Activated CD4-positive, alpha-beta T cell treated with anti-CD3 and anti-CD28 coated beads, Interleukin-2, amount 10 ng/mL, durations not matched to agents 7 days and 5 days (primary cell): ENCODE data around the gene ACOXL. TPM values are rescaled to one million over a fixed set of nuclear protein-coding genes. Genes with fewer than 3 reads are reported as not detected.
"Not testable (repeated sequence)": the region's sequence is repeated elsewhere in the genome, so short reads cannot be mapped to it uniquely, and the experiment has no call there.

Experiments used
- CTCF ChIA-PET: fragments of 350-600 bp; sonication (Branson Sonifier 250); formaldehyde crosslinking; loops from one replicate; lab custom pipeline; 2021; ENCODE audit warnings: antibody characterized with exemption; lab: Charles Lee
- POLR2A ChIA-PET: fragments of 350-600 bp; sonication (Branson Sonifier 250); formaldehyde crosslinking; loops from one replicate; lab custom pipeline; 2021; ENCODE audit warnings: antibody characterized with exemption; lab: Charles Lee
- DNase-seq: peaks from one replicate; pipeline ENCODE4 v3.0.0-alpha.2; 2020
- H3K27ac Mint-ChIP-seq: one replicate; pipeline ENCODE4 v1.8.0; 2021; ENCODE audit warnings: mild to moderate bottlenecking, moderate library complexity, mixed read lengths
- H3K27me3 Mint-ChIP-seq: one replicate; pipeline ENCODE4 v1.8.0; 2021; ENCODE audit warnings: mixed read lengths
- H3K36me3 Mint-ChIP-seq: one replicate; pipeline ENCODE4 v1.8.0; 2021; ENCODE audit warnings: low read depth, mixed read lengths
- H3K4me1 Mint-ChIP-seq: one replicate; pipeline ENCODE4 v1.8.0; 2021; ENCODE audit warnings: mixed read lengths
- H3K4me3 Mint-ChIP-seq: one replicate; pipeline ENCODE4 v1.8.0; 2021; ENCODE audit warnings: mild to moderate bottlenecking, moderate library complexity, mixed read lengths
- H3K9me3 Mint-ChIP-seq: one replicate; pipeline ENCODE4 v1.8.0; 2021; ENCODE audit warnings: mixed read lengths
- total RNA-seq, 2 experiments: library from RNA; stranded (reverse); gene quantifications; one replicate each; pipeline ENCODE4 v1.2.3, GENCODE V29; 2021

The ACOXL gene
- total RNA-seq, 2 experiments from 2014 or later, result 0.15 TPM; not detected in 1

- Mint-ChIP-seq H3K27me3 (peaks cover 20% of the 10 kb centered on the region), H3K36me3 (no peaks in the 10 kb centered on the region), H3K4me3 (no peak overlapping the region), H3K9me3 (no peaks in the 10 kb centered on the region), H3K4me1 (no peaks in the 10 kb centered on the region), H3K27ac (no peak overlapping the region)
- DNase-seq, result no peak
- CTCF ChIA-PET, result no interaction called here
- POLR2A ChIA-PET, result interaction anchor here (0.6 kb wide), 1 partner anchor 956 kb away, joined by 6 read pairs; no protein-coding TSS in a partner anchor
Observed at GRCh38 chr2:110955045-110955444, 222.7 kb downstream of the ACOXL start.

DNA sequence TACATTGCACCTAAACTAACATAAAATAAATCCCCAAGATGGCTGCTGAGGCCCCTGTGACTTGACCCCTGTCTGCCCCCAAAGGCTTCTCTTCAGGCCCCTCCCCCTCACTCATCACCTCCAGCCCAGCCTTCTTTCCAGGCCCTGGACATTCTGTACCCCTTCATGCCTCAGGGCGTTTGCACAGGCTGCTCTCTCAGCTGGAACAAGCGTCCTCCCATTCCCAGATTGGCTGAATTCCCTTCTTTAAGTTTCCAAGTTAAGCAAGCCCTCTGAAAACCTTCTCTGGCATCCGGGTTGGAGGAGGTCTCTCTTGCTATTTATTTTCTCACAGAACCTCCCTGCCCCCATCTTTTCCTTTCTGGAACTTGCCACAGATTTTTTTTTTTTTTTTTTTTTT lies 223.2 kb downstream of the ACOXL start:
- Mint-ChIP-seq H3K4me3 (no peak overlapping the region), H3K36me3 (no peaks in the 10 kb centered on the region), H3K27ac (no peak overlapping the region), H3K9me3 (no peaks in the 10 kb centered on the region), H3K27me3 (peaks cover 20% of the 10 kb centered on the region), H3K4me1 (no peaks in the 10 kb centered on the region)
- no peak for DNase-seq
- ChIA-PET CTCF (no interaction called here), POLR2A (interaction anchor here (0.6 kb wide), 1 partner anchor 955 kb away, joined by 6 read pairs; no protein-coding TSS in a partner anchor)

DNA sequence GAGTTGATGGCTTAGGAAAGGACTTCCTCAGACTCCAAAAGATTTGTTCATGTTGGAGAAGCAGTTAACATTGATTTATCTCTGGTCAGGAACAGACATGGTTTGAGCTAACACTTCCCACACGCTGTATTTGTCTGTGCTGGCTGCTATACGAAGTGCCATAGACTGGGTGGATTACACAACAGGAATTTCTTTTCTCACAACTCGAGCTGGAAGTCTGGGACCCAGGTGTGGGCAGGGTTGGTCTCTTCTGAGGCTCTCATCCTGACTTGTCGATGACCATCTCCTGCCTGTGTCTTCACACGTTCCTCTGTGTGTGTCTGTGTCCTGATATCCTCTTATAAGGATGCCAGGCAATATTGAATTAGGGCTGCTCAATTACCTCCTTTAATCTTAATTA lies 224.9 kb downstream of the ACOXL start:
- no peaks in the 10 kb centered on the region for H3K36me3 Mint-ChIP-seq
- no peak for DNase-seq
- POLR2A ChIA-PET, result no interaction called here
- no peak overlapping the region for H3K4me3 Mint-ChIP-seq
- peaks cover 18% of the 10 kb centered on the region for H3K27me3 Mint-ChIP-seq
- H3K27ac Mint-ChIP-seq, result no peak overlapping the region
- no peaks in the 10 kb centered on the region for H3K9me3 Mint-ChIP-seq
- CTCF ChIA-PET, result no interaction called here
- H3K4me1 Mint-ChIP-seq, result no peaks in the 10 kb centered on the region

DNA sequence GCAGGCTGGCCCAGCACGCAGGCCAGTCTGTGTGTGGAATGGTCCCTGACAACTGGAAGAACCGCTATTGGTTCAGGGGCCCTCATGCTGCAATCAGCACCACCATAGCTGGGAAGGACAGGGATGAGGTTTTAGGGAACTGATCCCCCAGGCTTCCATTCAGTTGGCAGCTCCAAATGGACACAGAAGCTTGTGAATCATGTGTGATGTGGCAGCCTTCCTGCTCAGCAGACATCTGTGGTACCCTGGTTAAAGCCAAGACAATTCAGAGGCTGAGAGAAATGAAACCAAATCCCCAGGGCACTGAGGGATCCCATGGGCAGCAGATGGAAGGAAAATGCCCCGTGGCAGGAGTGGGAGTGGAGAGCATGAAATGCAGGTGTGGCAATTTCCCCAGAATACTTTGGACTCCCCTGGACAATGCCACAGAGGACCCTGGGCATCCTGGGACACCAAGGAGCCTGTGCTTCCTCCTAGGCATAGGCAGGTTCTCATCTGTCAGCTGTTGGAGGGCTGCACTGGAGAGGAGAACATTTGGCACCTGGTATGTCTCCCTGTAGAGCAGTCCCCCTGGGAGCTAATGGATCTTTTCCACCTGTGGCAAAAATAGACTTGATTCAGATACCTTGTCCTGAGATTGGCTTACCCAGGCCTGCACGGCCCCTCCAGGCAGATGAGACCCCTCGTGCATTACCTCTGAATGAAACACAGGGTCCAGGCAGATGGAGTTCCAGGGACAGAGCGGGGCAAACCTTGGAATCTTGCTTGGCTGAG lies 226.2 kb downstream of the ACOXL start:
- ChIA-PET CTCF (interaction anchor here (0.6 kb wide), 1 partner anchor 90 kb away, joined by 3 read pairs; no protein-coding TSS in a partner anchor), POLR2A (no interaction called here)
- Mint-ChIP-seq H3K27me3 (peaks cover 20% of the 10 kb centered on the region), H3K4me1 (no peaks in the 10 kb centered on the region), H3K9me3 (no peaks in the 10 kb centered on the region), H3K36me3 (no peaks in the 10 kb centered on the region), H3K4me3 (no peak overlapping the region), H3K27ac (no peak overlapping the region)
- no peak for DNase-seq

GRCh38 chr2:110959198-110959597 lies 226.8 kb downstream of the ACOXL start:
- no peaks in the 10 kb centered on the region for H3K9me3 Mint-ChIP-seq
- no peak overlapping the region for H3K4me3 Mint-ChIP-seq
- no peaks in the 10 kb centered on the region for H3K4me1 Mint-ChIP-seq
- DNase-seq, result no peak
- ChIA-PET POLR2A (no interaction called here), CTCF (no interaction called here)
- no peaks in the 10 kb centered on the region for H3K36me3 Mint-ChIP-seq
- H3K27ac Mint-ChIP-seq, result no peak overlapping the region
- peaks cover 22% of the 10 kb centered on the region for H3K27me3 Mint-ChIP-seq

- H3K9me3 Mint-ChIP-seq, result no peaks in the 10 kb centered on the region
- no peaks in the 10 kb centered on the region for H3K4me1 Mint-ChIP-seq
- no peak overlapping the region for H3K4me3 Mint-ChIP-seq
- peaks cover 22% of the 10 kb centered on the region for H3K27me3 Mint-ChIP-seq
- no peak for DNase-seq
- H3K27ac Mint-ChIP-seq, result no peak overlapping the region
- H3K36me3 Mint-ChIP-seq, result no peaks in the 10 kb centered on the region
- ChIA-PET CTCF (no interaction called here), POLR2A (no interaction called here)
Observed at GRCh38 chr2:110960281-110960680, 227.9 kb downstream of the ACOXL start.

GRCh38 chr2:110960954-110961353 lies 228.6 kb downstream of the ACOXL start:
- Mint-ChIP-seq H3K27me3 (peaks cover 22% of the 10 kb centered on the region), H3K9me3 (no peaks in the 10 kb centered on the region), H3K36me3 (no peaks in the 10 kb centered on the region), H3K4me3 (no peak overlapping the region), H3K27ac (no peak overlapping the region), H3K4me1 (no peaks in the 10 kb centered on the region)
- DNase-seq, result no peak
- POLR2A ChIA-PET, result no interaction called here
- CTCF ChIA-PET, result no interaction called here

GRCh38 chr2:110961643-110962042 lies 229.3 kb downstream of the ACOXL start:
- POLR2A ChIA-PET, CTCF ChIA-PET, H3K4me3 Mint-ChIP-seq, H3K9me3 Mint-ChIP-seq, H3K36me3 Mint-ChIP-seq, H3K4me1 Mint-ChIP-seq, H3K27ac Mint-ChIP-seq, DNase-seq: not testable (repeated sequence)
- H3K27me3 Mint-ChIP-seq, result peaks cover 22% of the 10 kb centered on the region

DNA sequence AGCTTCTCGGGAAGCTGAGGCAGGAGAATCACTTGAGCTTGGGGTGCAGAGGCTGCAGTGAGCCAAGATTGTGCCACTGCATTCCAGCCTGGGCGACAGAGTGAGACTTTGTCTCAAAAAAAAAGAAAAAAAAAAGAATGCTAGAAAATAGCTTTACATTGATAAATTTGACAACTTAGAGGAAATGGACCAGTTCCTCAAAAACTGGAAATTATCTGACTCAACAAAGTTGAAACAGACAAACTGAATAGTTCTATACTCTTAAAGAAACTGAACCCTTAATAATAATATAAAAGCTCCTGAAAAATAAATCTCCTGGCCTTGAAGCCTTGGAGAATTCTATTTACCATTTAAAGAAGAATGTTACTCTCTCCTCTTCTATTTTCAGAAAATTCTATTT lies 237.3 kb downstream of the ACOXL start:
- Mint-ChIP-seq H3K9me3 (peaks cover 10% of the 10 kb centered on the region), H3K4me3 (no peak overlapping the region)
- CTCF ChIA-PET, result no interaction called here

GRCh38 chr2:110970201-110970600 lies 237.8 kb downstream of the ACOXL start:
- H3K27me3 Mint-ChIP-seq, result peaks cover 21% of the 10 kb centered on the region
- no peak for DNase-seq
- no peaks in the 10 kb centered on the region for H3K4me1 Mint-ChIP-seq
- POLR2A ChIA-PET, result no interaction called here
- H3K9me3 Mint-ChIP-seq, result peaks cover 10% of the 10 kb centered on the region
- CTCF ChIA-PET, result interaction anchor here (0.6 kb wide), 1 partner anchor 34 kb away, joined by 4 read pairs; no protein-coding TSS in a partner anchor
- no peak overlapping the region for H3K27ac Mint-ChIP-seq
- no peak overlapping the region for H3K4me3 Mint-ChIP-seq
- H3K36me3 Mint-ChIP-seq, result no peaks in the 10 kb centered on the region

More for the DNA sequence above, 237.3 kb downstream of the ACOXL start:
- Mint-ChIP-seq H3K4me1 (no peaks in the 10 kb centered on the region), H3K27ac (no peak overlapping the region), H3K27me3 (peaks cover 24% of the 10 kb centered on the region), H3K36me3 (no peaks in the 10 kb centered on the region)
- POLR2A ChIA-PET, result interaction anchor here (0.6 kb wide), 1 partner anchor 599 kb away, joined by 4 read pairs; no protein-coding TSS in a partner anchor
- DNase-seq, result no peak

DNA sequence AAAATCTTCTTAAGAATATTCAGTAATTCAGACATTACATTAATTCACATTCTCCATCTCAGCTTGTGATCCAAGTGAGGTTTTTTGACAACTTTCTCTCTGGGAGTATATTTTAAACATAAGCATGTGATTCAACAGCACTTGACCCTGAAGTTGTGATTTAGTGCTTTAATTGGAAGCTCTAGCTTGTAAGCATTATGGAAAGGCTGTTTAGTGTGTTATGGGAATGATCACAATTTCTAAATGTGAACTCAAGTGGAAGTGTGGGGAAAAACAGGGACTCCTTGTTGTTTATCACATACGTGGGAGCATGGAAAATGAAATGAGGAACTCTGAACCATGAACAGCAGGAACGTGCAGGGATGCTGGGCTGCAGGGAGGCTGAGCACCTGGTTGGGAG lies 239.4 kb downstream of the ACOXL start:
- DNase-seq, result no peak
- Mint-ChIP-seq H3K27ac (no peak overlapping the region), H3K36me3 (no peaks in the 10 kb centered on the region), H3K9me3 (peaks cover 10% of the 10 kb centered on the region), H3K27me3 (peaks cover 27% of the 10 kb centered on the region), H3K4me3 (no peak overlapping the region), H3K4me1 (no peaks in the 10 kb centered on the region)
- ChIA-PET CTCF (no interaction called here), POLR2A (no interaction called here)

DNA sequence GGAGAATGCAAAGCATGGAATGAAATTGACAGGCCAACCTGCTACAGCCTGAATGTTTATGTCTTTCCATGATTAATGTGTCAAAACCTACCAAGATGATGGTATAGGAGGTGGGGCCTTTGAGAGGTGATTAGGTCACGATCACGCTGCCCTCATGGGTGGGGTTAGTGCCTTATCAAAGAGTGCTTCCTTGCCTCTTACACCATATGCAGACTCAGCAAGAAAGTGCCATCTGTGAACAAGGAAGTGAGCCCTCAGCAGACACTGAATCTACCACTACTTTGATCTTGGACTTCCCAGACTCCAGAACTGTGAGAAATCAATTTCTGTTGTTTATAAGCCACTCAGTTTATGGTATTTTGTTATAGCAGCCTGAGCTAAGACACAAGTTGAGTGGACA lies 240.9 kb downstream of the ACOXL start:
- no peaks in the 10 kb centered on the region for H3K36me3 Mint-ChIP-seq

GRCh38 chr2:110977403-110977802 lies 245.0 kb downstream of the ACOXL start:
- H3K27ac Mint-ChIP-seq, result no peak overlapping the region
- no peaks in the 10 kb centered on the region for H3K4me1 Mint-ChIP-seq
- ChIA-PET CTCF (no interaction called here), POLR2A (no interaction called here)
- no peaks in the 10 kb centered on the region for H3K36me3 Mint-ChIP-seq
- peaks cover 9% of the 10 kb centered on the region for H3K27me3 Mint-ChIP-seq
- H3K9me3 Mint-ChIP-seq, result peaks cover 7% of the 10 kb centered on the region
- H3K4me3 Mint-ChIP-seq, result no peak overlapping the region
- DNase-seq, result no peak

More for the DNA sequence above, 240.9 kb downstream of the ACOXL start:
- no peak for DNase-seq
- ChIA-PET POLR2A (no interaction called here), CTCF (no interaction called here)
- H3K9me3 Mint-ChIP-seq, result peaks cover 10% of the 10 kb centered on the region
- H3K4me3 Mint-ChIP-seq, result no peak overlapping the region
- no peak overlapping the region for H3K27ac Mint-ChIP-seq
- H3K27me3 Mint-ChIP-seq, result peaks cover 27% of the 10 kb centered on the region
- no peaks in the 10 kb centered on the region for H3K4me1 Mint-ChIP-seq
